H1 (cell line): ENCODE measurements around the gene RPP25. TPM values are rescaled to one million over a fixed set of nuclear protein-coding genes. Genes with fewer than 3 reads are reported as not detected.

Experiments used
- CTBP2 ChIP-seq: IDR thresholded peaks from 2 replicates; pipeline ENCODE4 v1.7.0; 2011; ENCODE audit warnings: borderline replicate concordance, mild to moderate bottlenecking, moderate library complexity, mixed read lengths, low read length; ENCODE audit not compliant: insufficient read depth, insufficient read length
- NRF1 ChIP-seq: IDR thresholded peaks from 2 replicates; pipeline ENCODE4 v1.6.1; 2011; ENCODE audit warnings: mild to moderate bottlenecking, low read depth, low read length, improper control_type of control experiment
- SUZ12 ChIP-seq: fragments of 200-600 bp; sonication (generic); IDR thresholded peaks from 2 replicates; pipeline ENCODE4 v1.6.1; 2012; ENCODE audit warnings: mild to moderate bottlenecking, inconsistent platforms, low read length, moderate library complexity, mixed read lengths
- ZNF274 ChIP-seq: IDR thresholded peaks from 2 replicates; pipeline ENCODE4 v1.7.0; 2012; ENCODE audit warnings: low read length, borderline replicate concordance; ENCODE audit errors: extremely low read depth
- polyA plus RNA-seq, 7 experiments: library from polyadenylated mRNA; depleted of rRNA in 3 of 7; stranded (reverse) in 5 of 7; unstranded in 2 of 7; fragments of >200 nt in 5 of 7; fragments of 200-250 nt in 2 of 7; gene quantifications; 1 replicate in 5 of 7; 2 replicates in 1 of 7; 4 replicates in 1 of 7; pipeline versions ENCODE4 v1.2.1 to v1.2.3, GENCODE V29; 2011 to 2013; ENCODE audit warnings: missing spikeins in 2 of 7, mixed read lengths in 2 of 7
- total RNA-seq: library from RNA; stranded (reverse); fragmentation: NEBNext Ultra II Directional; extraction: Animal tissue kit (Norgen Biotek cat#: 25700); gene quantifications from 2 replicates; pipeline ENCODE4 v1.2.1, GENCODE V29; 2021
- TF ChIP-seq, protein P1 (sequence below), 3 experiments: IDR thresholded peaks; 1 replicate in 2 of 3; 2 replicates in 1 of 3; pipeline versions ENCODE4 v1.5.1 to v1.6.1; 2011; ENCODE audit warnings: low read length in 3 of 3, mild to moderate bottlenecking in 3 of 3, inconsistent platforms in 2 of 3, low read depth in 1 of 3, moderate library complexity in 1 of 3; ENCODE audit not compliant: insufficient read depth in 1 of 3; ENCODE audit errors: control extremely low read depth in 1 of 3

RPP25 gene
- total and polyA plus RNA-seq, 2 of the 8 experiments (the other 6 are each of a cell fraction or from before 2014, with no cell fraction given) = 17.4 to 19.8 TPM

DNA sequence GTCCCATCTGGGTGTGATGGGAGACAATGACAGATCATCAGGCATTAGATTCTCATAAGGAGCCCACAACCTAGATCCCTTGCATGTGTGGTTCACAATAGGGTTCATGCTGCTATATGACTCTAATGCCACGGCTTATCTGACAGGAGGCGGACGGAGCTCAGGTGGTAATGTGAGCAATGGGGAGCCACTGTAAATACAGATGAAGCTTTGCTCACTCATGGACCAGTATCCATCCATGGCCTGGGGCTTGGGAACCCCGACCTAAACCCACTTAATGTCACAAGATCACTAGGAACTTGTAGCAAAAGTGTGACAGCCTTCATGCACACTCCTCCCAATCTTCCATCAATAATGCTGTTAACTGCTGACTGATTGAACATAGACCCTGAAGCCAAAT is 47.9 kb downstream of the RPP25 start (continued):
- TF ChIP-seq, protein P1, sequence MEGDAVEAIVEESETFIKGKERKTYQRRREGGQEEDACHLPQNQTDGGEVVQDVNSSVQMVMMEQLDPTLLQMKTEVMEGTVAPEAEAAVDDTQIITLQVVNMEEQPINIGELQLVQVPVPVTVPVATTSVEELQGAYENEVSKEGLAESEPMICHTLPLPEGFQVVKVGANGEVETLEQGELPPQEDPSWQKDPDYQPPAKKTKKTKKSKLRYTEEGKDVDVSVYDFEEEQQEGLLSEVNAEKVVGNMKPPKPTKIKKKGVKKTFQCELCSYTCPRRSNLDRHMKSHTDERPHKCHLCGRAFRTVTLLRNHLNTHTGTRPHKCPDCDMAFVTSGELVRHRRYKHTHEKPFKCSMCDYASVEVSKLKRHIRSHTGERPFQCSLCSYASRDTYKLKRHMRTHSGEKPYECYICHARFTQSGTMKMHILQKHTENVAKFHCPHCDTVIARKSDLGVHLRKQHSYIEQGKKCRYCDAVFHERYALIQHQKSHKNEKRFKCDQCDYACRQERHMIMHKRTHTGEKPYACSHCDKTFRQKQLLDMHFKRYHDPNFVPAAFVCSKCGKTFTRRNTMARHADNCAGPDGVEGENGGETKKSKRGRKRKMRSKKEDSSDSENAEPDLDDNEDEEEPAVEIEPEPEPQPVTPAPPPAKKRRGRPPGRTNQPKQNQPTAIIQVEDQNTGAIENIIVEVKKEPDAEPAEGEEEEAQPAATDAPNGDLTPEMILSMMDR (IDR thresholded peaks at IDR 0.05; ENCODE audit: control extremely low read depth in 1 of 3, insufficient read depth in 1 of 3, low read depth in 1 of 3, low read length in 3 of 3) = no peak
- TF ChIP-seq ZNF274 (no peak), SUZ12 (no peak), CTBP2 (no peak), NRF1 (no peak)
